GM19239 (cell line): ENCODE measurements around the gene CABP4.
"Not testable (repeated sequence)": the region's sequence is repeated elsewhere in the genome, so short reads cannot be mapped to it uniquely, and the experiment has no call there.

ENCODE experiments used
- DNase-seq: peaks from one replicate; pipeline ENCODE4 v3.0.0; 2011; ENCODE audit warnings: low spot score; ENCODE audit not compliant: insufficient read length
- FAIRE-seq: peaks from 2 replicates; lab custom pipeline; 2011; peaks lifted over from hg19 to GRCh38; lab: Jason Lieb, UNC

Gene CABP4

GRCh38 chr11:67450796-67451657 lies 4.1 kb upstream of the CABP4 start:
- no peak for DNase-seq
- FAIRE-seq: no peak

DNA sequence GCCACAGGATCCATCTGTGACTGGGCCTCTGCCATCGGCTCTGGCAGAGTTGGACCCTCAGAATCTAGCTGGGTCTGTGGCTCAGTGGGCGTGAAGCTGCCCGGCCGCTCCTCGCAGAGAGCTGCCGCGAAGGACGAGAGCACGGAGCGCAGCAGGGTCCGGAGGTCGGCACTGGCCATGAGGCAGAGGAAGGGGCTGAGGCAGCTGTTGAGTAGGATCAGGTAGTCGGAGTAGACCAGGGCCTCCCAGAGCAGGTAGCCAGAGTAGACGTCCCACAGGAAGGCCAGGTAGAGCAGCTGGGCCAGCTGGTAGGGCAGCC lies 3.5 kb upstream of the CABP4 start:
- FAIRE-seq (no peak), DNase-seq (no peak)

DNA sequence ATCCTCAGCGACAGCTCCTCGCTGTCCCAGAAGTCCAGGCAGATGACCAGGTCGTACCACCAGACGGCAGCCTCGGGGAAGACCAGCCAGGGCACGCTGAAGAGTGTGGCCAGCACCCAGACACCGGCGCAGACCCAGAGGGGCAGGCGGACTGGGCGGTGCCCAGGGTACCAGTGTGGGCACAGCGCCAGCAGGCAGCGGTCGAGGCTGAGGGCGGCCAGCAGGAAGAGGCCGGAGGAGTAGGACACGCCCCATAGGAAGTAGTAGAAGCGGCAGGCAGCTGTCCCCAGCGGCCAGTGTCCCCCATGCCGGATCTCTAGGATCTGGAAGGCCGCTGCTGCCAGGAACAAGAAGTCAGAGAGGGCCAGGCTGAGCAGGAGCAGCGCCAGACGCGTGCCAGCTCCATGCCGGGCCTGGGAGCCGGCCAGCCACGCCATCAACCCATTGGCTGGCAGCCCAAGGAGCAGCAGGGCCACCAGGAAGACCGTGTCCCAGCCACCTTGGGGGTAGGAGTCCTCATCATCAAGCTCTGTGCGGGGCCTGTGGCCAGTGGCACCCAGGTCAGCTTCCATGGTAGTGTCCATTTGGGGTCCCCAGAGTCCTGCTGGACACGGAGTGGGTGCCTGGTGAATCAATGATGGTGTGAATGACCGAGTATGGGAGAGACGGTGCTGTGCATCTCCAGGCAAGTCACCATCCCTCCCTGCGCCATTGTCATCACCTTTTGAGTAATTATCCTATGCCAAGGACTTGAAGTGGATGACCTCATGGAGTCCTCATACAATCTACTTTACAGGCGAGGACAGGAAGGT lies 2.8 kb upstream of the CABP4 start, which contains the start of gene GPR152:
Gene GPR152 (minus strand): TSS at position 589 of the 812 bp plus-strand sequence. CDS start 5 bp downstream, at position 584.
- no peak for FAIRE-seq
- no peak for DNase-seq

DNA sequence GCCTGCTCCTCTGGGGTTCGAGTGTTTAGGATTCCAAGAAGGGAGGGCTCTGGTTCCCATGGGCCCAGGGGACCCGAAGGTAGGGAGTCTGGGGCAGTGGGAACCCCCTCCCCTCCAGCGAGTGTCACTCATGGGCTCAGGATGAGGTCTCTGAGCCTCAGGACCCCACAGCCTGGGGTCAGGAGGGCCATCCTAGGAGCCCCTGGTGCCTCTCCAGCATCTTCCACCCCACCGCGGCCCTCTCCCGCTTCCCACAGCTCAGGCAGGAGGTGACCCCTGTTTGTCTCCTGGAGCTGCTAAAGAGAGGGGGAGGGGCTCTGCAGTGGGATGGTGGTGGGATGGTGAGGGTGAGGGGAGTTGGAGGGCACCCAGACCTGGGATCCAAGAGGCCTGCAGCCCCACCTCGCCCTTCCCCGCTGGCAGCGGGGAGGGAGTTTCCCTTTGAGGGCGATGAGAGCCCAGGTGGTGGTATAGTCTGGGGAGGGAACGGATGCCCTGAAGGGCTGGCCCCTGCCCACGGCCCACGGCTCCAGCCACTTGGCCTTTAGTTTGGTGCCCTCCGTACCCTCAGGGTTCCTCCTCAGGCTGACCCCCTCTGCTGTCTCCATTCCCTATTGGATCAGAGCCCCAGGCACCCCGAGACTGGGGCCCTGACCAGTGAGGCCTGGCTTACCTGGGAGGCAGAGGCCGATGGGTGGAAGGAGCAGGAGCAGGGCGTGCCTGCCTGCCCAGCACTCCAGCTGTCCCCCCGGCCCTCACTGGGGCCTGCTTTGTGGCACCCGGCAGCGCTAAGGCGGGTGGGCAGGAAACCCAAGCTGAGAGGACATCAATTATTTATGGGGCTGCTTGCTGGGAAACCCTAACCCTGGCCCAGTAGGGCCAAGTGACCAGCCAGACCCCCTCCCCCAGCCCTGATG lies 1.1 kb upstream of the CABP4 start:
- no peak for DNase-seq
- FAIRE-seq: no peak

GRCh38 chr11:67456068-67456705 lies 1.0 kb downstream of the CABP4 start:
- FAIRE-seq: no peak

GRCh38 chr11:67457453-67457852 lies 2.3 kb downstream of the CABP4 start:
- FAIRE-seq (no peak), DNase-seq (no peak)

More at GRCh38 chr11:67456068-67456705, 1.0 kb downstream of the CABP4 start:
- DNase-seq: no peak

DNA sequence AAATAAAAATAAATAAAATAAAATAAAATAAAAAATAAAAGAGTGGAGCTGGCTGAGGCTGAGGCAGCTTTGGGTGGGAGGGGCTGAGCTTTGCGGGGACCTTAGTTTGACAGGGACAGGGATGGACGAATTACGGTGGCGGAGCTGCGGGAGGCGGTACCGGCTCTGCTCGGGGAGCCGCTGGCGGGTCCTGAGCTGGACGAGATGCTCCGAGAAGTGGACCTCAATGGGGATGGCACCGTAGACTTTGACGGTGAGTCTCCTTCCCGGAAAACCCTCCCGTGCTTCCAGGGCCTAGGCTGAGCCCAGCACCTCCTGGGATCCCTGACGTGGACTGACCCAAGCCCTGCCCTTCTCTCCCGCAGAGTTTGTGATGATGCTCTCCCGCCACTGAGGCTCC lies 3.1 kb downstream of the CABP4 start:
- FAIRE-seq (no peak), DNase-seq (no peak)

DNA sequence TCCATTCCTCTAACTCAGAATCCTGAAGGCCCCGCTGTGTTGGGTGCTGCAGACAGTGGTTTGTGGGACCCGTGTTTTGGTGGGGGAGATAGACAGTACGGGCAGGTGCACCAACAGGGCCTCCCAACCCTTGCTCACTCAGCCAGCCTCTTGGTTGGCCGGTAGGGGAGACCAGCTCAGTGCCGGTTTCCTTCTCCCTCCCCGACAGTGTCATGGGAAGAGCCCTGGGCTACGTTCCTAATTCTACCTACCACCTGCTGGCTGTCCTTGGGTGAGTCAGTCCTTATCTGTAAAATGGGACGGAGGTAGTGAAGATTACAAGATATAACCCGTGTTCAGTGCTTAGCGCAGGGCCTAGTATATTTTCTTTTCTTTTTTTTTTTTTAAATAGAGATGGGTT lies 8.0 kb downstream of the CABP4 start:
- no peak for DNase-seq
- FAIRE-seq: no peak

DNA sequence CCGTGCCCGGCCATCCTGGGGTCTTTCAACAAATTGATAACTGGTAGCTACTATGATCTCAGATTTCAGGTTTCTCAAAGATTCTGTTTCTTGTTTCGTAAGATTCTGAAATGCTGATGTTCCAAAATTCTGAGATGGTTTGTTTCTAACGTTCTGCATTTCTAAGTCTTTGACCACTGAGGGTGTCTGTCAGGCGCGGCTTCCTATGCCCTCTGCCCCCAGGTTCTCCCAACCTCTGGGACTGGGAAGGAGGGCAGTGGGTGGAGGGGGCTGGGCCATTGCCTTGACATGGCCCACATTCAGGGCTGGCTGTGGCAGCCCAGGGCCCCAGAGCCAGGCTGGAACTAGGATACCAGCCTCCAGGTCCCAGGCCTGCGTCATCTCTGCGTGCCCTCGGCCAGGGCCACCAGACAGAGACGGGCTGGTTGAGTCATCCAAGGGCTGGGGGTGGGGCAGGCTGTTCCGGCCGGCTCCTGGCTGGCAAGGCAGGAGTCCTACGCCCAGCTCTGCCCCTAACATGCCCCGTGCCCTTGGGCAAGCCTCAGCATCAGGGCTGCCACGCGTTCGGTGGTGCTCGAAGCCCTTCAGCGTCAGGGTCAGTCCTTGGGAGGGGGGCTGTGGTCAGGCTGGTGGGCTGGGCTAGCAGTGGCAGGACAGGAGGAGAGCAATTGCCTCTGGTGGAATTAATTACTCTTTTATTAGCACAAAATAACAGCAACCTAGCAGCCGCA lies 8.7 kb downstream of the CABP4 start:
- no peak for DNase-seq
- no peak for FAIRE-seq

DNA sequence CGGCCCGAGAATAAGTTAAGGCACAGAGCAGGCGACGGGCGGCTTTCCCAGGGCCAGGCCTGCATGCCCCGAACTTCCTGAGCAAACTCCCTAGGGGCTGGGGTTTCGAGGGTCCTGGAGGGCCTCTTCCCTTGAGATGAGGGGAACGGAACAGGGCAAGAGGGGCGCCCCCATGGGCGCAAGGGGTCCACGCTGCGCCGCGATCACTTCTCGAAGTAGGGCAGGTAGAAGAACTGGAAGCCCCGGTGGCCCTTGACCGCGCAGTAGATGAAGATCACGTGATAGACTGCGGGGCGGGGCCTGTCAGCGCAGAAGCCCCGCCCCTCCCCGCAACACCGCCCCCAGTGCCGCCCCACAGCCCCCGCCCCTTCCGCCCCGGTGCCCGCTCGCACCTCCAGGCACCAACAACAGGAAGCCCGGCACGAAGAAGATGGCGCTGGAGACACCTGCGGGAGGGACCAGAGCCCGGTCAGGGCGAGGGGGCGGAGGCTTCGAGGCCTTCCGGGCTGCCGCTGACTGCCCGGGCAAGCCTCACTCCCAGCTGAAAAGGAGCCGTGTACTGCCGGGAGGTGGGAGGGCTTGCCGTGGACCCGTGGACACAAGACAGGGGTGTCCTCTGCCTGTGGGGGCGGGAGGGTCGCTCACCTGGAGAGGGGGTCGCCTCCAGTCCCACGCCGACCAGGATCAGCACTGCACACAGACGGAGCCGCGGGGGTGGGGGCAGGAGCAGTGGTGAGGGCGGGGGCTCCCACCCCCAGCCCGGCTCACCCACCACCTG lies 9.4 kb downstream of the CABP4 start:
- DNase-seq (peak; percentile 93), FAIRE-seq (peak; percentile 89)

GRCh38 chr11:67465189-67465510 lies 10.0 kb downstream of the CABP4 start:
- no peak for DNase-seq
- peak; percentile 35 for FAIRE-seq

GRCh38 chr11:67465530-67465929 lies 10.4 kb downstream of the CABP4 start:
- not testable (repeated sequence) for FAIRE-seq, DNase-seq

DNA sequence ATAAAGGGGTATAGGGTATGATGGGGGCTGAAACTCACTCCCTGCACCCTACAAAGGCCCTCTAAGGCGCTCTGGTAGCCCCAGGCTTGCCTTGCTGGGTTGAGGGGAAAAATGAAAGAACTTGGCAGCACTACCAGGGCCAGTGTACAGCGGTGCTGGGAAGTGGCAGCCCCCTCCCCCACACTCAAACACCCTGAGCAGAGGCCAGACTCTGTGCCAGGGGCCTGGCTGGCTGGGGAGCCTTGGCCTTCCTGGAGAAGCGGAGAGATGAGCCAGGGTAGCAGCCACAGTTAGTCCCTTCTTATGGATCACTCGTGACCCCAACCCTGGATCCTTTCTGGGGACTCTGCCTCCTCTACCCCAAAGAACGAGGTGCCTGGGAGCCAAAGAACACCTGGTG lies 11.2 kb downstream of the CABP4 start:
- FAIRE-seq (no peak), DNase-seq (no peak)

- FAIRE-seq (no peak), DNase-seq (no peak)
Measured at GRCh38 chr11:67466962-67467771, 12.0 kb downstream of the CABP4 start.

GRCh38 chr11:67468056-67468455 lies 12.9 kb downstream of the CABP4 start:
- FAIRE-seq (no peak), DNase-seq (no peak)

DNA sequence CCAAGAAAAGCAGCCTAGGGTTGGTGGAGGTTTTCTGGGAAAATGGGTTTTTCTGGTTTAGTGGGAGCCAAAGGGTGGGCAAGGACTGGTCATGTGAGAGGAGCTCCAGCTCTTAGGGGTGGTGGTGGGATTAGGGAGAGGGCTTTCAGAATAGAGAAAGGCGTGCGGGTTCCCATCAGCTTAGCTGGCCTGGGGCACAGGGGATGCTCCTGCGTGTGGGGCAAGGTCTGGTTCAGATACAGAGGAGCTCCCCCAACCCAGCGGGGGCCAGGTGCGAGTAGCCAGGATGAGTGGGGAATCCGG lies 13.3 kb downstream of the CABP4 start:
- FAIRE-seq (no peak), DNase-seq (no peak)

- FAIRE-seq: peak; percentile 23
- DNase-seq: peak; percentile 93
Measured at GRCh38 chr11:67468759-67469507, 13.8 kb downstream of the CABP4 start, which contains the start of gene TMEM134. Gene TMEM134, minus strand, starts transcription at chr11:67469251. Its CDS starts 59 bp downstream, at chr11:67469192.
